Measurements from ENCODE around the gene SDR9C7.
A peak's percentile ranks its signal among the peaks of the same experiment; 100 is the strongest.
"Not testable (repeated sequence)": the region's sequence is repeated elsewhere in the genome, so short reads cannot be mapped to it uniquely, and the experiment has no call there.

The SDR9C7 gene

DNA sequence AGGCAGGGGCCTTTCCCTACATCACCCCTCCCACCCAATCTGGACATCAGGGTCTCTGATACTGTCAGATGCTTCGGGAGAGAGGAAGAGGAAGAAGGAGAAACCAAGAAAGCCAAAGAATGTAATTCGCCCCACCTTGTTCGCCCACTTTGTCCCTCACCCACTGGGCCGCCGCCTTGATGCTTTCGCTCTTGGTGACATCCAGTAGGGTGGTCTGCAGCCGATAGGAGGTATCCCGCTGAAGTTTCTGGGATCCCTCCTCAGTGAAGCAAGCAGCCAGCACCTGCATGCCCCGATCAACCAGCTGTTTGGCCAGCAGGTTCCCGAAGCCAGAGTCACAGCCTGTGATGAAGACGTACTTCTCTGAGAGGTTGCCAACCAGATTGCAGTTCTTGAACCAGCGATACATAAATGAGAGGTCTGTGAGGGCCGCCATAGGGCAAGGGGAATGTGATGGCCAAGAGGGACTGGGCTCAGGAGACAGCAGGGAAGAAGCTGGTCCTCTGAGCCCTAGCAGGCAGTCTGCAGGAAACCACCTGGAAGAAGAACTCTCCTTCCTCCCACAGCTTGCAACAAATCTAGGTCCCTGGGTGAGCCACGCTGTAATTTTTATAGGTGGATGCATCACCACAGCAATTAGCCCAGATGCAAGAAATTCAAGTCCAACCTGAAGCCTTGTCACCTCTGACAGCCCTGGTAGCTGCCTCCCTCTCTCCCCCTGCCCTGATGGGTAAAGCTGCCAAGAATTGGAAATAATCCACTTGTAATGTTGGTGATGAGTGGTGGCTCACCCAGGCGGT lies at the start of gene SDR9C7:
Gene SDR9C7 (minus strand): TSS at position 583 of the 800 bp plus-strand sequence. CDS start 147 bp downstream, at position 436.
- ATAC-seq (no peak), DNase-seq (no peak)

GRCh38 chr12:56983386-56983785 lies 49.2 kb upstream of the SDR9C7 start:
- no peak for ATAC-seq
- no peak for DNase-seq

- not testable (repeated sequence) for ATAC-seq
Observed at GRCh38 chr12:56982578-56983236, 48.5 kb upstream of the SDR9C7 start.

DNA sequence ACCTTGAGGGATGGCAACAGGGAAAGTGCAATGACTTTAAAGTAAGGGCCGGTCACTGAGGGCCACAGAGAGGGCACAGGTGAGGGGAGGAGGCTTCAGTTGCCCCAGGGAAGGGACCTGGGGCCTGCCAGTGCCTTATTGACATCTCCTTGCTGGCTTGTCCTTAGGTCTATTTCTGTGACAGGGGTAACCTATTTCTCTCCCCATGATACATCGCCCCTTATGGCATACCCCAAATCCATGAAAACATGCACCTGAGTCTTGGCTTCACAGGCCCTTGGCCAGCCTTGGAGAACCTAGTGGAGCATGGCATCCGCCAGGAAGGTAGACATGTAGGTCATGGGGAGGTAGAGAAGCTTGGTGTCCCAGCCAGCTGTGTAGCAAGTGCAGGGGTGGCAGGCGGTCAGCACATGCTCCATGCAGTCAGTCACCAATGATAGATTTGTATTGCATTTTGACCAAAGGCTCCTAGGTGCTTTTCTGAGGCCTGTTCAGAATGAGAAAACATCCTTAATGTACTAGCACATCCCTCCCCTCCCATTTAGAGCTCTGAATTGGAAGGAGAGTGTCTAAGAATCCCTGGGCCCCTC lies 46.8 kb upstream of the SDR9C7 start:
- DNase-seq, result no peak
- no peak for ATAC-seq

More at GRCh38 chr12:56982578-56983236, 48.5 kb upstream of the SDR9C7 start:
- DNase-seq, result not testable (repeated sequence)

GRCh38 chr12:56980268-56980667 lies 46.1 kb upstream of the SDR9C7 start:
- ATAC-seq (no peak), DNase-seq (no peak)

DNA sequence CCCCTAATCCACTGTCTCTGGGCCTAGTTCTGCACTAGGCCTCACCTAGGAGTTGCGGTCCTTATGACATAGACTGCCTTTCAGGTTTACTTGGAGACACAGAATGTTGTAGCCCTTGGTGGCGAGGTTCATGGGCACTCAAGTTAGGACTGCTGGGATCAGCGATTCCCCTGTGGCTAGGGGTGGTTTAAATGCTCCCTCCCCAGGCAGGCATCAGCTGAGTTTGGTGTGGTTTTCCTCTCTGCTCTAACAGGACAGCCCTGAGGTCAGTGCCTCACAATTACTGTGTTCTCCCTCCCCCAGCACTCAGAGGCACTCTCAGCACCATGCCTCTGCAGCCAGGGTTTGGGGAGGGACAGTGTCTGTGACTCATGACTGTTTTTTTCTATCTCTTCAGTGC lies 45.4 kb upstream of the SDR9C7 start:
- DNase-seq, result no peak
- no peak for ATAC-seq

DNA sequence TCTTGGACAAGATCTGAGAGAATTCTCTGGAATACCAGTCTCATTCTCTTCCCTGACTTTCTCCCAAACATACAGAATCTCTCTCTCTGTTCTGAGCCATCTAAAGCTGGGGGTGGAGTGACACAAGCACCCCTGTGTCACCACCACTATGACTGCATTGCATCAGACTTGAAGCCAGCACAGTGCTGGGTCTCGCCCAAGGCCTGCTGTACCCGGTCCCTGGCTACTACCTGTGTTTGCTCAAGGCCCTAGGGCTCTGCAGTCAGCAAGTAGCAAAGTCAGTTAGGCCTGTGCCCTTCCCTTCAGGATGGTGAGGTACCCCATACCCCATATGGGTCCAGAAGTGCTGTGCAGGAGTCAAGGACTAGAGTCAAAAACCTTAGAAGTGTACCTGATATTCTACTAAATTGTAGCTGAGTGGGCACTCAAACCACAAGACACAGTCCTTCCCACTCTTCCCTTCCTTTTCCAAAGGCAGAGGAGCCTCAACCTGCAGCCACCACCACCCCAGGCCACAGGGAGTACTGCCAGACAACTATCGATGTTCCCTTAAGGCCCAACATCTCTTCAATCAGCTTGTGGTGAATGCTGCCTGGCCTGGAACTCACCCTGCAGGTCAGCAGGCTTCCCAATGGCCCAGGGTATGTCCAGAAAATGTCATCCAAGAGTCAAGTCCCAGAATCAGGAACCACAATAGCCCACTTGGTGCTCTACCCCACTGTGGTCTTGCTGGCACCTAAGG lies 44.4 kb upstream of the SDR9C7 start:
- DNase-seq (no peak), ATAC-seq (peak; percentile 28)

- ATAC-seq, DNase-seq: not testable (repeated sequence)
Observed at GRCh38 chr12:56977361-56977760, 43.2 kb upstream of the SDR9C7 start.

GRCh38 chr12:56974224-56974623 lies 40.0 kb upstream of the SDR9C7 start:
- DNase-seq, ATAC-seq: not testable (repeated sequence)

DNA sequence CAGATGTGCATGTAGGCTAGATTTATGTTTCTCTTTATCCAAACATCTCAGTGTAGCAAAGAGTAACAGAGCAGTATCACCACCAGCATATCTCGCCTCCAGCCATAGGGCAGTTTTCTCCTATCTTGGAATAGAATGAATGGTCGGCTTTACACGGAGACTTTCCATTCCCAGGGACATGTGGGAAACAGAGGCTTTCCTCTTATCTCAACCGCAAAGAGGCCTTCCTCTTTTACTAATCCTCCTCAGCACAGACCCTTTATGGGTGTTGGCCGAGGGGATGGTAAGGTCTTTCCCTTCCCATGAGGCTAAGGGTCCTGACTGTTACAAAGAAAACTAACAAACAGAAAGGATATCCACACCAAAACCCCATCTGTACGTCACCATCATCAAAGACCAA lies 34.7 kb upstream of the SDR9C7 start:
- ATAC-seq, DNase-seq: not testable (repeated sequence)

DNA sequence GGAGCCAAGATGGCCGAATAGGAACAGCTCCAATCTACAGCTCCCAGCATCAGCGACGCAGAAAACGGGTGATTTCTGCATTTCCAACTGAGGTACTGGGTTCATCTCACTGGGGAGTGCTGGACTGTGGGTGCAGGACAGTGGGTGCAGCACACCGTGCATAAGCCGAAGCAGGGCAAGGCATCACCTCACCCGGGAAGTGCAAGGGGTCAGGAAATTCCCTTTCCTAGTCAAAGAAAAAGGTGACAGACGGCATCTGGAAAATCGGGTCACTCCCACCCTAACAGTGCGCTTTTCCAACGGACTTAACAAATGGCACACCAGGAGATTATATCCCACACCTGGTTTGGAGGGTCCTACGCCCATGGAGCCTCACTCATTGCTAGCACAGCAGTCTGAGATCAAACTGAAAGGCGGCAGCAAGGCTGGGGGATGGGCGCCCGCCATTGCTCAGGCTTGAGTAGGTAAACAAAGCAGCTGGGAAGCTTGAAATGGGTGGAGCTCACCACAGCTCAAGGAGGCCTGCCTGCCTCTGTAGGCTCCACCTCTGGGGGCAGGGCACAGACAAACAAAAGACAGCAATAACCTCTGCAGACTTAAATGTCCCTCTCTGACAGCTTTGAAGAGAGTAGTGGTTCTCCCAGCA lies 31.9 kb upstream of the SDR9C7 start:
- not testable (repeated sequence) for ATAC-seq, DNase-seq

GRCh38 chr12:56965124-56965523 lies 30.9 kb upstream of the SDR9C7 start:
- not testable (repeated sequence) for DNase-seq, ATAC-seq

DNA sequence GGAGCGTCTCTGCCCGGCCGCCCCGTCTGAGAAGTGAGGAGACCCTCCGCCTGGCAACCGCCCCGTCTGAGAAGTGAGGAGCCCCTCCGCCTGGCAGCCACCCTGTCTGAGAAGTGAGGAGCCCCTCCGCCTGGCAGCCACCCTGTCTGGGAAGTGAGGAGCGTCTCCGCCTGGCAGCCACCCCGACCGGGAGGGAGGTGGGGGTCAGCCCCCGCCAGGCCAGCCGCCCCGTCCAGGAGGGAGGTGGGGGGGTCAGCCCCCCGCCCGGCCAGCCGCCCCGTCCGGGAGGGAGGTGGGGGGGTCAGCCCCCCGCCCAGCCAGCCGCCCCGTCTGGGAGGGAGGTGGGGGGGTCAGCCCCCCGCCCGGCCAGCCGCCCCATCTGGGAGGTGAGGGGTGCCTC lies 29.3 kb upstream of the SDR9C7 start:
- not testable (repeated sequence) for ATAC-seq, DNase-seq

DNA sequence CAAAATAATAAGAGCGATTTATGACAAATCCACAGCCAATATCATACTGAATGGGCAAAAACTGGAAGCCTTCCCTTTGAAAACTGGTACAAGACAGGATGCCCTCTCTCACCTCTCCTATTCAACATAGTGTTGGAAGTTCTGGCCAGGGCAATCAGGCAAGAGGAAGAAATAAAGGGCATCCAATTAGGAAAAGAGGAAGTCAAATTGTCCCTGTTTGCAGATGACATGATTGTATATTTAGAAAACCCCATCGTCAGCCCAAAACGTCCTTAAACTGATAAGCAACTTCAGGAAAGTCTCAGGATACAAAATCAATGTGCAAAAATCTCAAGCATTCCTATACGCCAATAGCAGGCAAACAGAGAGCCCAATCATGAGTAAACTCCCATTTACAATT lies 28.0 kb upstream of the SDR9C7 start:
- not testable (repeated sequence) for ATAC-seq, DNase-seq

- ATAC-seq, result no peak
- no peak for DNase-seq
Observed at GRCh38 chr12:56958422-56958821, 24.2 kb upstream of the SDR9C7 start.

GRCh38 chr12:56957229-56958052 lies 23.2 kb upstream of the SDR9C7 start, which contains the start of gene RDH16:
Gene RDH16 (minus strand): TSS chr12:56957608. CDS start chr12:56957462, 146 bp downstream.
- no peak for ATAC-seq
- no peak for DNase-seq

- no peak for ATAC-seq
Observed at GRCh38 chr12:56955631-56956256, 21.5 kb upstream of the SDR9C7 start.

DNA sequence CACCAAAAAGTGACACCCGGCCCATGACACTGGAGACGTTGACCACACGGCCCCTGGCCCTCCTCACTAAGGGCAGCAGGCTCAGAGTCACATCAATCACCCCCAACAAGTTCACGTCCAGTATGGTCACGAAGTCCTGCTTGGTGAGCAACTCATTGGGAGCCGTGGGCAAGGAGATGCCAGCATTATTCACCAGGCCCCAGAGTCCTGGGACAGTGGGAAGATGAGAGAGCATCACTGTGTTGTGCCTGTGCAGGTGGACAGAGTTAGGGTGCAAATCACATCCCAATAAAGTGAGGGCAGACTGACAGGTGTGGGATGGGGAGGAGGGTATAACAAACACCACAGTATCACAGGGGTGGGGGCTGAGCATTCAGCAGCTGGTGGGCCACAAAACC lies 20.7 kb upstream of the SDR9C7 start:
- DNase-seq, result no peak
- no peak for ATAC-seq

More at GRCh38 chr12:56955631-56956256, 21.5 kb upstream of the SDR9C7 start:
- no peak for DNase-seq

- DNase-seq (no peak), ATAC-seq (no peak)
Observed at GRCh38 chr12:56954057-56954957, 20.1 kb upstream of the SDR9C7 start.
